ENCODE data around the gene PAQR7. TPM values are rescaled to one million over a fixed set of nuclear protein-coding genes. Genes with fewer than 3 reads are reported as not detected.

PAQR7 gene
- total RNA-seq, 2 experiments from 2014 or later, result 1.1 to 1.5 TPM

DNA sequence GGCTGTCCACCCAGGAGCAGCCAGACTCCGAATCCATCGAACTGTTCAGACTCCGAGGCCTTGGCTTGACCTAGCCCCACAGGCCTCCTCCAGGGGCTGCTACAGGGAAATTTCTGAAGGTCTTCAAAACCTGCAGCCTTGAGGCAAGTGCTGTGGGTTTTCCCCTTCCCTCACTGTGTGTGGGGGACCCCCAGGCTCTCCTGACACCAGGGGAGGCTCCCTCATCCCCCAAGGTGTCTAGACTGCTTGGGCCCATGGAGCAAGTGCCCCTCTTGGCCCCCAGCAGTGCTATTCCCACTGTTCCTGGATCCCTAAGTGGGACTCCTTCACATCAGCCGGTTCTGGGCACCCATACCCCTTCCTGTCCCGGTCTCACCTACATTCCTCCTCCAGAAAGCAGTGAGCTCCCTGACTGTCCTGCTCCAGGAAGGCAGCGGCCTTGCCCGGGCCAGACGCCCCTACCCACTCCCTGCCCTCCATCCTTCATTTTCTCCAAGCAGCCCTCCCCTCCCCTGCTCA lies 814 bp downstream of the PAQR7 start:
- intact Hi-C loops (cut with DNase I, micrococcal nuclease), result loop anchor here in 1 of 2 experiments (5.0 kb wide), 2 partner anchors 37 to 52 kb away; no protein-coding TSS in a partner anchor
- Mint-ChIP-seq H3K27me3 (no peaks in the 10 kb centered on the region), H3K36me3 (ENCODE audit: low read depth) (no peaks in the 10 kb centered on the region), H3K4me3 (peak overlapping the region; percentile 86), H3K9me3 (no peaks in the 10 kb centered on the region), H3K27ac (peak overlapping the region; percentile 47), H3K4me1 (ENCODE audit: low read depth) (peaks cover 10% of the 10 kb centered on the region)
- ATAC-seq (ENCODE audit: poor library complexity) (no peak), DNase-seq (no peak)
- CTCF ChIA-PET, result interaction anchor here (1.0 to 2.2 kb wide), 3 partner anchors 21 to 162 kb away, joined by 3 to 10 read pairs (median 5); partner anchors contain the start of gene MTFR1L
- Histone ChIP-seq H3K36me3 (ENCODE audit: insufficient read depth, low read length) (no peaks in the 10 kb centered on the region), H3K9me3 (ENCODE audit: control insufficient read depth in 1 of 2, insufficient read depth in 1 of 2, low read length in 2 of 2) (no peaks in the 10 kb centered on the region), H3K4me1 (ENCODE audit: insufficient read depth, low read length) (peaks cover 17% of the 10 kb centered on the region), H3K27ac (ENCODE audit: low read depth in 1 of 2, low read length in 2 of 2) (no peak overlapping the region), H3K27me3 (ENCODE audit: control insufficient read depth in 1 of 2, insufficient read depth in 2 of 2, low read length in 2 of 2) (no peaks in the 10 kb centered on the region), H3K4me3 (ENCODE audit: low read length) (peak overlapping the region; percentile 66)
- no peak for TF ChIP-seq CTCF (IDR thresholded peaks at IDR 0.05)
- POLR2A ChIA-PET, result interaction anchor here (0.6 to 2.2 kb wide), 11 partner anchors 15 to 249 kb away, joined by 3 to 22 read pairs (median 3); partner anchors contain the start of genes AUNIP, MTFR1L and PAFAH2

DNA sequence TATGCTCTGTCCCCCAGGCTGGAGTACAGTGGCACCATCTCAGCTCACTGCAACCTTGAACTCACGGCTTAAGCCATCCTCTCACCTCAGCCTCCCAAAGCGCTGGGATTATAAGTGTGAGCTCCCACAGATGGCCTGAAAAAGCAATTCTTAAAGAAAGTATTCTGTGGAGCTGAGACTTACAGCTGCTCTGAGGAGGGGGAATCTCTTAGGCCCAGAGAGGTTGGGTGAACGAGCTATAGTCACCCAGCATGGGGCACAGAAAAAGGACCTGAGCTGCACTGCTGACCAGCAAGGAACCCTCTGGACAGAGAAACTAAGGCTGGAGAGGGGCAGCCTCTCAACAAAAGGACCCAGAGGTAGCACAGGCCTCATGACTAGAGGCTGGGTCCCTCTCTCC lies 1.3 kb downstream of the PAQR7 start:
- Histone ChIP-seq H3K27me3 (ENCODE audit: control insufficient read depth in 1 of 2, insufficient read depth in 2 of 2, low read length in 2 of 2) (no peaks in the 10 kb centered on the region), H3K36me3 (ENCODE audit: insufficient read depth, low read length) (no peaks in the 10 kb centered on the region), H3K4me1 (ENCODE audit: insufficient read depth, low read length) (peaks cover 17% of the 10 kb centered on the region), H3K27ac (ENCODE audit: low read depth in 1 of 2, low read length in 2 of 2) (no peak overlapping the region), H3K9me3 (ENCODE audit: control insufficient read depth in 1 of 2, insufficient read depth in 1 of 2, low read length in 2 of 2) (no peaks in the 10 kb centered on the region), H3K4me3 (ENCODE audit: low read length) (no peak overlapping the region)
- H3K9me3 Mint-ChIP-seq, result no peaks in the 10 kb centered on the region
- H3K36me3 Mint-ChIP-seq (ENCODE audit: low read depth), result no peaks in the 10 kb centered on the region
- H3K27ac Mint-ChIP-seq, result no peak overlapping the region
- CTCF ChIA-PET, result interaction anchor here (2.2 kb wide), 1 partner anchor 21 kb away, joined by 10 read pairs; no protein-coding TSS in a partner anchor
- no peaks in the 10 kb centered on the region for H3K27me3 Mint-ChIP-seq
- TF ChIP-seq CTCF (IDR thresholded peaks at IDR 0.05), result no peak
- POLR2A ChIA-PET, result interaction anchor here (1.1 to 2.2 kb wide), 4 partner anchors 17 to 114 kb away, joined by 3 to 22 read pairs (median 5); partner anchors contain the start of gene MTFR1L
- peaks cover 10% of the 10 kb centered on the region for H3K4me1 Mint-ChIP-seq (ENCODE audit: low read depth)
- H3K4me3 Mint-ChIP-seq, result no peak overlapping the region
- intact Hi-C loops (cut with DNase I, micrococcal nuclease), result no loop called here
- no peak for ATAC-seq (ENCODE audit: poor library complexity)
- DNase-seq, result no peak

GRCh38 chr1:25873120-25873519 lies 2.4 kb downstream of the PAQR7 start:
- ATAC-seq (ENCODE audit: poor library complexity), result no peak
- Mint-ChIP-seq H3K36me3 (ENCODE audit: low read depth) (no peaks in the 10 kb centered on the region), H3K27ac (no peak overlapping the region), H3K9me3 (no peaks in the 10 kb centered on the region), H3K4me3 (peak overlapping the region; percentile 7), H3K27me3 (no peaks in the 10 kb centered on the region), H3K4me1 (ENCODE audit: low read depth) (peaks cover 10% of the 10 kb centered on the region)
- ChIA-PET POLR2A (no interaction called here), CTCF (no interaction called here)
- H3K27me3 ChIP-seq (ENCODE audit: control insufficient read depth in 1 of 2, insufficient read depth in 2 of 2, low read length in 2 of 2), result no peaks in the 10 kb centered on the region
- DNase-seq, result no peak
- no peak overlapping the region for H3K27ac ChIP-seq (ENCODE audit: low read depth in 1 of 2, low read length in 2 of 2)
- no peaks in the 10 kb centered on the region for H3K9me3 ChIP-seq (ENCODE audit: control insufficient read depth in 1 of 2, insufficient read depth in 1 of 2, low read length in 2 of 2)
- peaks cover 17% of the 10 kb centered on the region for H3K4me1 ChIP-seq (ENCODE audit: insufficient read depth, low read length)
- no peak for TF ChIP-seq CTCF (IDR thresholded peaks at IDR 0.05)
- H3K4me3 ChIP-seq (ENCODE audit: low read length), result no peak overlapping the region
- intact Hi-C loops (cut with DNase I, micrococcal nuclease), result no loop called here
- H3K36me3 ChIP-seq (ENCODE audit: insufficient read depth, low read length), result no peaks in the 10 kb centered on the region

All from CD4-positive, alpha-beta T cell (primary cell).